Measurements from ENCODE around the gene KTN1. TPM values are rescaled to one million over a fixed set of nuclear protein-coding genes. Genes with fewer than 3 reads are reported as not detected.

KTN1 gene
- total and polyA plus RNA-seq, 2 experiments from 2014 or later = 119 to 225 TPM

GRCh38 chr14:55604900-55605418 lies 25.0 kb downstream of the KTN1 start:
- no peaks in the 10 kb centered on the region for H3K9me2 ChIP-seq (ENCODE audit: insufficient read depth)
- no peak overlapping the region for H2AFZ ChIP-seq
- peaks cover 12% of the 10 kb centered on the region; the same call in 1 of the 2 replicates for H4K20me1 ChIP-seq (ENCODE audit: insufficient read depth)
- H3K4me3 ChIP-seq = no peak overlapping the region
- TF ChIP-seq EZH2phosphoT487 (IDR thresholded peaks at IDR 0.05; ENCODE audit: insufficient read depth, low read depth) = no peak
- no peak for TF ChIP-seq EZH2 (IDR thresholded peaks at IDR 0.05; ENCODE audit: insufficient read depth, poor library complexity, severe bottlenecking)
- in situ Hi-C loops (cut with MboI) = no loop called here
- H3K4me2 ChIP-seq (ENCODE audit: unreplicated experiment) = no peak overlapping the region
- WGBS, 2 experiments (ENCODE audit: low coverage in 1 of 2, low lambda C conversion rate in 2 of 2, missing lambda C conversion rate in 2 of 2) = 88 to 89% methylated on average over 7 of the region's 7 CpGs
- no peaks in the 10 kb centered on the region for H3K36me3 ChIP-seq (ENCODE audit: low read depth)
- peaks cover 54% of the 10 kb centered on the region for H3K4me1 ChIP-seq (ENCODE audit: insufficient read depth)
- H3F3A ChIP-seq (ENCODE audit: insufficient read depth) = peaks cover 32% of the 10 kb centered on the region
- no peak for DNase-seq
- no peaks in the 10 kb centered on the region for H3K9me3 ChIP-seq (ENCODE audit: low read depth)
- H3K27me3 ChIP-seq (replicated peaks; ENCODE audit: insufficient read depth) = no peaks in the 10 kb centered on the region
- H3K27ac ChIP-seq = no peak overlapping the region
- peaks cover 99% of the 10 kb centered on the region for H3K79me2 ChIP-seq (ENCODE audit: insufficient read depth)
- H3K9ac ChIP-seq = no peak overlapping the region

GRCh38 chr14:55605793-55606192 lies 25.8 kb downstream of the KTN1 start:
- Histone ChIP-seq H3K4me3 (no peak overlapping the region), H3K36me3 (ENCODE audit: low read depth) (no peaks in the 10 kb centered on the region), H3K9me3 (ENCODE audit: low read depth) (no peaks in the 10 kb centered on the region), H3K79me2 (ENCODE audit: insufficient read depth) (peaks cover 99% of the 10 kb centered on the region), H3K9ac (no peak overlapping the region), H3K4me1 (ENCODE audit: insufficient read depth) (peaks cover 52% of the 10 kb centered on the region), H3F3A (ENCODE audit: insufficient read depth) (peaks cover 30% of the 10 kb centered on the region), H3K4me2 (ENCODE audit: unreplicated experiment) (peak overlapping the region; percentile 17), H3K27me3 (replicated peaks; ENCODE audit: insufficient read depth) (no peaks in the 10 kb centered on the region), H4K20me1 (ENCODE audit: insufficient read depth) (peaks cover 20% of the 10 kb centered on the region; the same call in 1 of the 2 replicates), H3K9me2 (ENCODE audit: insufficient read depth) (no peaks in the 10 kb centered on the region), H3K27ac (no peak overlapping the region), H2AFZ (no peak overlapping the region)
- in situ Hi-C loops (cut with MboI) = no loop called here
- DNase-seq = no peak
- TF ChIP-seq EZH2phosphoT487 (IDR thresholded peaks at IDR 0.05; ENCODE audit: insufficient read depth, low read depth) = no peak
- TF ChIP-seq EZH2 (IDR thresholded peaks at IDR 0.05; ENCODE audit: insufficient read depth, poor library complexity, severe bottlenecking) = no peak
- WGBS, 2 experiments (ENCODE audit: low coverage in 1 of 2, low lambda C conversion rate in 2 of 2, missing lambda C conversion rate in 2 of 2) = 7 to 13% methylated on average over 1 of the region's 1 CpG

- H3K9me3 ChIP-seq (ENCODE audit: low read depth) = no peaks in the 10 kb centered on the region
- 87% methylated on average over 3 of the region's 3 CpGs for WGBS, 2 experiments (ENCODE audit: low coverage in 1 of 2, low lambda C conversion rate in 2 of 2, missing lambda C conversion rate in 2 of 2)
- H4K20me1 ChIP-seq (ENCODE audit: insufficient read depth) = 0 out of 2 replicates have a peak, but pooled peaks cover 18% of the 10 kb centered on the region
- H3F3A ChIP-seq (ENCODE audit: insufficient read depth) = peaks cover 14% of the 10 kb centered on the region
- peaks cover 42% of the 10 kb centered on the region for H3K4me1 ChIP-seq (ENCODE audit: insufficient read depth)
- H3K27me3 ChIP-seq (replicated peaks; ENCODE audit: insufficient read depth) = no peaks in the 10 kb centered on the region
- H2AFZ ChIP-seq = no peak overlapping the region
- H3K27ac ChIP-seq = no peak overlapping the region
- no peaks in the 10 kb centered on the region for H3K9me2 ChIP-seq (ENCODE audit: insufficient read depth)
- peaks cover 100% of the 10 kb centered on the region for H3K79me2 ChIP-seq (ENCODE audit: insufficient read depth)
- H3K36me3 ChIP-seq (ENCODE audit: low read depth) = no peaks in the 10 kb centered on the region
- no peak overlapping the region for H3K4me2 ChIP-seq (ENCODE audit: unreplicated experiment)
- in situ Hi-C loops (cut with MboI) = no loop called here
- TF ChIP-seq EZH2phosphoT487 (IDR thresholded peaks at IDR 0.05; ENCODE audit: insufficient read depth, low read depth) = no peak
- no peak for TF ChIP-seq EZH2 (IDR thresholded peaks at IDR 0.05; ENCODE audit: insufficient read depth, poor library complexity, severe bottlenecking)
- no peak overlapping the region for H3K4me3 ChIP-seq
- DNase-seq = no peak
- no peak overlapping the region for H3K9ac ChIP-seq
Observed at GRCh38 chr14:55607386-55607785, 27.4 kb downstream of the KTN1 start.

- Histone ChIP-seq H4K20me1 (ENCODE audit: insufficient read depth) (0 out of 2 replicates have a peak, but pooled peaks cover 18% of the 10 kb centered on the region), H3K79me2 (ENCODE audit: insufficient read depth) (peaks cover 100% of the 10 kb centered on the region), H3K4me1 (ENCODE audit: insufficient read depth) (peaks cover 42% of the 10 kb centered on the region), H3K36me3 (ENCODE audit: low read depth) (no peaks in the 10 kb centered on the region), H3K27me3 (replicated peaks; ENCODE audit: insufficient read depth) (no peaks in the 10 kb centered on the region), H3K9me3 (ENCODE audit: low read depth) (no peaks in the 10 kb centered on the region), H3K9ac (no peak overlapping the region), H2AFZ (no peak overlapping the region), H3K4me3 (peak overlapping the region; percentile 44), H3K4me2 (ENCODE audit: unreplicated experiment) (peak overlapping the region; percentile 80), H3K27ac (peak overlapping the region; percentile 38), H3K9me2 (ENCODE audit: insufficient read depth) (no peaks in the 10 kb centered on the region), H3F3A (ENCODE audit: insufficient read depth) (peaks cover 14% of the 10 kb centered on the region)
- DNase-seq = peak; percentile 71
- WGBS, 2 experiments (ENCODE audit: low coverage in 1 of 2, low lambda C conversion rate in 2 of 2, missing lambda C conversion rate in 2 of 2) = 23 to 25% methylated on average over 4 of the region's 4 CpGs
- TF ChIP-seq EZH2phosphoT487 (IDR thresholded peaks at IDR 0.05; ENCODE audit: insufficient read depth, low read depth) (no peak), EZH2 (IDR thresholded peaks at IDR 0.05; ENCODE audit: insufficient read depth, poor library complexity, severe bottlenecking) (no peak)
- in situ Hi-C loops (cut with MboI) = no loop called here
Observed at GRCh38 chr14:55609681-55610080, 29.7 kb downstream of the KTN1 start.

All from GM23248 (cell line).